Smooth muscle cell (in vitro differentiated cells): Measurements from ENCODE around the gene MT4. TPM values are rescaled to one million over a fixed set of nuclear protein-coding genes. Genes with fewer than 3 reads are reported as not detected.

Experiments
- DNase-seq: peaks from one replicate; lab custom pipeline; 2025; ENCODE audit not compliant: unreplicated experiment; lab: John Stamatoyannopoulos, UW
- H2AFZ ChIP-seq: fragments of 200-600 bp; sonication (generic); 2 replicates; pipeline ENCODE4 v1.6.0; 2016; ENCODE audit warnings: antibody characterized with exemption, low read depth, mild to moderate bottlenecking
- H3F3A ChIP-seq: fragments of 200-600 bp; sonication (generic); 2 replicates; pipeline ENCODE4 v1.6.0; 2017; ENCODE audit warnings: antibody characterized with exemption, low read depth
- H3K27ac ChIP-seq: fragments of 200-600 bp; sonication (generic); 2 replicates; pipeline ENCODE4 v1.5.1; 2016; ENCODE audit warnings: low read depth, mild to moderate bottlenecking
- H3K27me3 ChIP-seq: fragments of 200-600 bp; sonication (generic); 2 replicates; pipeline ENCODE4 v1.6.1; 2016; ENCODE audit warnings: low read depth, mild to moderate bottlenecking
- H3K36me3 ChIP-seq: fragments of 200-600 bp; sonication (generic); 2 replicates; pipeline ENCODE4 v1.5.1; 2016; ENCODE audit warnings: low read depth
- H3K4me1 ChIP-seq: fragments of 200-600 bp; sonication (generic); 2 replicates; pipeline ENCODE4 v1.5.1; 2016; ENCODE audit warnings: low read depth
- H3K4me2 ChIP-seq: fragments of 200-600 bp; sonication (generic); 2 replicates; pipeline ENCODE4 v1.6.0; 2016; ENCODE audit warnings: mild to moderate bottlenecking
- H3K4me3 ChIP-seq: fragments of 200-600 bp; sonication (generic); 2 replicates; pipeline ENCODE4 v1.5.1; 2016; ENCODE audit warnings: mild to moderate bottlenecking
- H3K79me2 ChIP-seq: fragments of 200-600 bp; sonication (generic); 2 replicates; pipeline ENCODE4 v1.6.0; 2016; ENCODE audit warnings: low read depth, mild to moderate bottlenecking
- H3K9ac ChIP-seq: fragments of 200-600 bp; sonication (generic); 2 replicates; pipeline ENCODE4 v1.6.0; 2016; ENCODE audit warnings: low read depth
- H3K9me3 ChIP-seq: fragments of 200-600 bp; sonication (generic); replicated peaks from 2 replicates; pipeline ENCODE4 v1.5.1; 2016; ENCODE audit warnings: low read depth
- H4K20me1 ChIP-seq: fragments of 200-600 bp; sonication (generic); 2 replicates; pipeline ENCODE4 v1.6.0; 2016; ENCODE audit warnings: low read depth
- CTCF ChIP-seq: fragments of 200-600 bp; sonication (generic); IDR thresholded peaks from 2 replicates; pipeline ENCODE4 v1.5.1; 2017; ENCODE audit warnings: borderline replicate concordance, mild to moderate bottlenecking, antibody characterized with exemption; ENCODE audit not compliant: insufficient read depth, poor library complexity, severe bottlenecking
- whole genome bisulfite sequencing: methylation state at CpG from one replicate; pipeline ENCODE4 v1.1.7; 2016; ENCODE audit warnings: low lambda C conversion rate; 5-methylcytosine and 5-hydroxymethylcytosine counted together
- polyA plus RNA-seq: library from polyadenylated mRNA; unstranded; fragments of >200 nt; fragmentation: Nextera tagmentation; extraction: Ambion mirVana; gene quantifications from 2 replicates; pipeline ENCODE4 v1.2.1, GENCODE V29; 2016
- total RNA-seq: library from RNA; depleted of rRNA; stranded (reverse); fragments of >200 nt; gene quantifications from 2 replicates; pipeline ENCODE4 v1.2.3, GENCODE V29; 2014

MT4 gene
- total and polyA plus RNA-seq, 2 experiments from 2014 or later = not detected

GRCh38 chr16:56591377-56592060, 26.6 kb downstream of the MT4 start:
- H3K9me3 ChIP-seq = no peaks in the 10 kb centered on the region
- no peaks in the 10 kb centered on the region for H3K4me1 ChIP-seq
- no peak overlapping the region for H3K27ac ChIP-seq
- H3K9ac ChIP-seq = no peak overlapping the region
- H2AFZ ChIP-seq = no peak overlapping the region
- TF ChIP-seq CTCF = no peak
- H3K4me2 ChIP-seq = no peak overlapping the region
- no peak overlapping the region for H3K4me3 ChIP-seq
- H3K27me3 ChIP-seq = peaks cover 63% of the 10 kb centered on the region
- no peaks in the 10 kb centered on the region for H4K20me1 ChIP-seq
- DNase-seq = no peak
- H3K79me2 ChIP-seq = no peaks in the 10 kb centered on the region
- no peaks in the 10 kb centered on the region for H3F3A ChIP-seq
- H3K36me3 ChIP-seq = no peaks in the 10 kb centered on the region
- 81% methylated on average over 4 of the region's 4 CpGs for WGBS

GRCh38 chr16:56593573-56594291, 28.9 kb downstream of the MT4 start:
- TF ChIP-seq CTCF = no peak
- Histone ChIP-seq H3K27me3 (peaks cover 41% of the 10 kb centered on the region), H3K27ac (no peak overlapping the region), H4K20me1 (no peaks in the 10 kb centered on the region), H3K4me3 (no peak overlapping the region), H3K4me2 (no peak overlapping the region), H3K79me2 (no peaks in the 10 kb centered on the region), H3F3A (no peaks in the 10 kb centered on the region), H2AFZ (no peak overlapping the region), H3K9me3 (no peaks in the 10 kb centered on the region), H3K4me1 (no peaks in the 10 kb centered on the region), H3K36me3 (no peaks in the 10 kb centered on the region), H3K9ac (no peak overlapping the region)
- DNase-seq = no peak
- WGBS = 75% methylated on average over 6 of the region's 6 CpGs

GRCh38 chr16:56594292-56594619, 29.4 kb downstream of the MT4 start:
- H3K4me2 ChIP-seq = no peak overlapping the region
- H3K4me3 ChIP-seq = no peak overlapping the region
- no peak overlapping the region for H3K9ac ChIP-seq
- H3K79me2 ChIP-seq = no peaks in the 10 kb centered on the region
- no peaks in the 10 kb centered on the region for H3F3A ChIP-seq
- H2AFZ ChIP-seq = no peak overlapping the region
- H3K4me1 ChIP-seq = no peaks in the 10 kb centered on the region
- no peak for TF ChIP-seq CTCF
- H3K27me3 ChIP-seq = peaks cover 36% of the 10 kb centered on the region
- H3K36me3 ChIP-seq = no peaks in the 10 kb centered on the region
- no peak for DNase-seq
- no peaks in the 10 kb centered on the region for H4K20me1 ChIP-seq
- no peaks in the 10 kb centered on the region for H3K9me3 ChIP-seq
- WGBS = 87% methylated on average over 5 of the region's 5 CpGs
- H3K27ac ChIP-seq = no peak overlapping the region
